GM19239 (cell line): ENCODE measurements around the gene CCNF.
"Not testable (repeated sequence)": the region's sequence is repeated elsewhere in the genome, so short reads cannot be mapped to it uniquely, and the experiment has no call there.

ENCODE experiments used
- DNase-seq: peaks from one replicate; pipeline ENCODE4 v3.0.0; 2011; ENCODE audit warnings: low spot score; ENCODE audit not compliant: insufficient read length
- FAIRE-seq: peaks from 2 replicates; lab custom pipeline; 2011; peaks lifted over from hg19 to GRCh38; lab: Jason Lieb, UNC

CCNF gene

GRCh38 chr16:2426941-2427361 is 2.3 kb upstream of the CCNF start:
- FAIRE-seq = no peak

GRCh38 chr16:2427526-2427925 is 1.7 kb upstream of the CCNF start:
- no peak for DNase-seq
- FAIRE-seq = no peak

More at GRCh38 chr16:2426941-2427361, 2.3 kb upstream of the CCNF start:
- DNase-seq = no peak

- DNase-seq (peak; percentile 46), FAIRE-seq (peak; percentile 23)
Measured at GRCh38 chr16:2428051-2428783, 1.0 kb upstream of the CCNF start.

- no peak for FAIRE-seq
- DNase-seq = no peak
Measured at GRCh38 chr16:2428784-2429033, 538 bp upstream of the CCNF start.

- DNase-seq (no peak), FAIRE-seq (peak; percentile 67)
Measured at GRCh38 chr16:2429771-2430663, 770 bp downstream of the CCNF start.

- FAIRE-seq = no peak
- no peak for DNase-seq
Measured at GRCh38 chr16:2432286-2432685, 3.0 kb downstream of the CCNF start.

- DNase-seq (no peak), FAIRE-seq (no peak)
Measured at GRCh38 chr16:2432801-2433505, 3.7 kb downstream of the CCNF start.

GRCh38 chr16:2435236-2435635 is 6.0 kb downstream of the CCNF start:
- not testable (repeated sequence) for FAIRE-seq, DNase-seq

GRCh38 chr16:2436110-2436509 is 6.9 kb downstream of the CCNF start:
- DNase-seq = no peak

GRCh38 chr16:2437032-2437790 is 8.0 kb downstream of the CCNF start:
- FAIRE-seq (no peak), DNase-seq (no peak)

More at GRCh38 chr16:2436110-2436509, 6.9 kb downstream of the CCNF start:
- no peak for FAIRE-seq

- DNase-seq (no peak), FAIRE-seq (no peak)
Measured at GRCh38 chr16:2438121-2438520, 8.9 kb downstream of the CCNF start.

GRCh38 chr16:2439598-2439997 is 10.4 kb downstream of the CCNF start:
- DNase-seq = no peak
- FAIRE-seq = no peak

GRCh38 chr16:2441143-2441804 is 12.0 kb downstream of the CCNF start:
- DNase-seq, FAIRE-seq: not testable (repeated sequence)

- DNase-seq (no peak), FAIRE-seq (no peak)
Measured at GRCh38 chr16:2443555-2443954, 14.3 kb downstream of the CCNF start.

- no peak for FAIRE-seq
- DNase-seq = no peak
Measured at GRCh38 chr16:2447920-2448583, 18.8 kb downstream of the CCNF start.

GRCh38 chr16:2449118-2449517 is 19.9 kb downstream of the CCNF start:
- FAIRE-seq = no peak
- no peak for DNase-seq

GRCh38 chr16:2450535-2450934 is 21.3 kb downstream of the CCNF start:
- FAIRE-seq = no peak
- no peak for DNase-seq

- FAIRE-seq = no peak
- no peak for DNase-seq
Measured at GRCh38 chr16:2450975-2451381, 21.7 kb downstream of the CCNF start.

- DNase-seq = no peak
- no peak for FAIRE-seq
Measured at GRCh38 chr16:2451851-2452320, 22.6 kb downstream of the CCNF start.
